HEK293 (cell line): ENCODE results near the gene ZNF608.

ENCODE experiments used
- KLF1 ChIP-seq: fragments of 450-650 bp; formaldehyde crosslinking; IDR thresholded peaks from 2 replicates; pipeline ENCODE4 v1.5.1; 2016; ENCODE audit warnings: missing biosample characterization, missing genetic modification characterization
- KLF16 ChIP-seq: fragments of 450-650 bp; formaldehyde crosslinking; IDR thresholded peaks from 2 replicates; pipeline ENCODE4 v1.5.1; 2017; ENCODE audit warnings: missing biosample characterization, missing genetic modification characterization
- MEIS1 ChIP-seq: sonication (generic); formaldehyde crosslinking; IDR thresholded peaks from 2 replicates; pipeline ENCODE4 v1.8.1; 2022; ENCODE audit warnings: missing genetic modification reagents, mild to moderate bottlenecking, borderline replicate concordance
- RBAK ChIP-seq: fragments of 450-650 bp; formaldehyde crosslinking; IDR thresholded peaks from 2 replicates; pipeline ENCODE4 v1.5.1; 2016; ENCODE audit warnings: missing biosample characterization, missing genetic modification characterization
- SCRT1 ChIP-seq: fragments of 450-650 bp; formaldehyde crosslinking; IDR thresholded peaks from 2 replicates; pipeline ENCODE4 v1.5.1; 2016; ENCODE audit warnings: missing biosample characterization, missing genetic modification characterization, borderline replicate concordance
- SETDB1 ChIP-seq: IDR thresholded peaks from one replicate; pipeline ENCODE4 v1.6.1; 2017; ENCODE audit warnings: mild to moderate bottlenecking, low read length, moderate library complexity, mixed read lengths; ENCODE audit not compliant: insufficient read length
- TCF7L2 ChIP-seq: IDR thresholded peaks from 2 replicates; pipeline ENCODE4 v1.6.1; 2011; ENCODE audit warnings: low read depth, mild to moderate bottlenecking, inconsistent platforms, low read length, moderate library complexity, borderline replicate concordance
- YY1 ChIP-seq: fragments of 450-650 bp; formaldehyde crosslinking; IDR thresholded peaks from 2 replicates; pipeline ENCODE4 v1.5.1; 2018; ENCODE audit warnings: missing biosample characterization, missing genetic modification characterization
- ZBTB1 ChIP-seq: fragments of 450-650 bp; formaldehyde crosslinking; IDR thresholded peaks from 2 replicates; pipeline ENCODE4 v1.5.1; 2016; ENCODE audit warnings: missing biosample characterization, missing genetic modification characterization
- ZBTB26 ChIP-seq: fragments of 450-650 bp; formaldehyde crosslinking; optimal IDR thresholded peaks from 2 replicates; pipeline ENCODE3; 2016; ENCODE audit warnings: missing biosample characterization, mild to moderate bottlenecking, missing genetic modification characterization
- ZFHX2 ChIP-seq: fragments of 450-650 bp; formaldehyde crosslinking; conservative IDR thresholded peaks from 2 replicates; pipeline ENCODE4 v1.5.1; 2016; ENCODE audit warnings: missing biosample characterization, missing genetic modification characterization
- ZFP41 ChIP-seq: fragments of 450-650 bp; formaldehyde crosslinking; IDR thresholded peaks from 2 replicates; pipeline ENCODE4 v1.5.1; 2016; ENCODE audit warnings: missing biosample characterization, missing genetic modification characterization, borderline replicate concordance
- ZNF121 ChIP-seq: fragments of 450-650 bp; formaldehyde crosslinking; IDR thresholded peaks from 2 replicates; pipeline ENCODE4 v1.5.1; 2016; ENCODE audit warnings: missing biosample characterization, missing genetic modification characterization
- ZNF146 ChIP-seq: fragments of 450-650 bp; formaldehyde crosslinking; IDR thresholded peaks from 2 replicates; pipeline ENCODE4 v1.5.1; 2016; ENCODE audit warnings: missing biosample characterization, missing genetic modification characterization
- ZNF169 ChIP-seq: fragments of 450-650 bp; formaldehyde crosslinking; IDR thresholded peaks from 2 replicates; pipeline ENCODE4 v1.5.1; 2016; ENCODE audit warnings: missing biosample characterization, missing genetic modification characterization
- ZNF19 ChIP-seq: fragments of 450-650 bp; formaldehyde crosslinking; IDR thresholded peaks from 2 replicates; pipeline ENCODE4; 2016; ENCODE audit warnings: missing biosample characterization, missing genetic modification characterization, low read depth
- ZNF366 ChIP-seq: fragments of 450-650 bp; formaldehyde crosslinking; conservative IDR thresholded peaks from 2 replicates; pipeline ENCODE4 v1.5.1; 2016; ENCODE audit warnings: missing biosample characterization, missing genetic modification characterization
- ZNF548 ChIP-seq: fragments of 450-650 bp; formaldehyde crosslinking; IDR thresholded peaks from 2 replicates; pipeline ENCODE4 v1.5.1; 2016; ENCODE audit warnings: missing biosample characterization, missing genetic modification characterization
- ZNF660 ChIP-seq: fragments of 450-650 bp; IDR thresholded peaks from 2 replicates; pipeline ENCODE4 v1.5.1; 2018; ENCODE audit warnings: missing biosample characterization, mild to moderate bottlenecking, missing genetic modification characterization
- ZNF664 ChIP-seq: fragments of 450-650 bp; formaldehyde crosslinking; IDR thresholded peaks from 2 replicates; pipeline ENCODE4 v1.5.1; 2016; ENCODE audit warnings: missing biosample characterization, missing genetic modification characterization
- ZNF701 ChIP-seq: fragments of 450-650 bp; formaldehyde crosslinking; IDR thresholded peaks from 2 replicates; pipeline ENCODE4 v1.5.1; 2016; ENCODE audit warnings: missing biosample characterization, missing genetic modification characterization
- ZNF76 ChIP-seq: fragments of 450-650 bp; formaldehyde crosslinking; IDR thresholded peaks from 2 replicates; pipeline ENCODE4; 2016; ENCODE audit warnings: low read depth, missing biosample characterization, missing genetic modification characterization, borderline replicate concordance
- ZNF777 ChIP-seq: fragments of 450-650 bp; formaldehyde crosslinking; IDR thresholded peaks from 2 replicates; pipeline ENCODE4 v1.5.1; 2017; ENCODE audit warnings: missing biosample characterization, missing genetic modification characterization, borderline replicate concordance
- ZNF791 ChIP-seq: fragments of 450-650 bp; formaldehyde crosslinking; IDR thresholded peaks from 2 replicates; pipeline ENCODE4 v1.5.1; 2016; ENCODE audit warnings: missing biosample characterization, missing genetic modification characterization
- ZSCAN30 ChIP-seq: fragments of 450-650 bp; IDR thresholded peaks from 2 replicates; pipeline ENCODE4 v1.5.1; 2018; ENCODE audit warnings: missing biosample characterization, mild to moderate bottlenecking, missing genetic modification characterization, moderate library complexity
- TF ChIP-seq, protein P1 (sequence below): IDR thresholded peaks from 2 replicates; pipeline ENCODE4 v1.6.1; 2011; ENCODE audit warnings: mild to moderate bottlenecking, low read depth, low read length, borderline replicate concordance
- TF ChIP-seq, protein P2 (sequence below): fragments of 450-650 bp; formaldehyde crosslinking; IDR thresholded peaks from 2 replicates; pipeline ENCODE4 v1.5.1; 2016; ENCODE audit warnings: missing biosample characterization, missing genetic modification characterization, borderline replicate concordance
- TF ChIP-seq, protein P3 (sequence below): fragments of 450-650 bp; formaldehyde crosslinking; IDR thresholded peaks from 2 replicates; pipeline ENCODE4 v1.5.1; 2016; ENCODE audit warnings: missing biosample characterization, missing genetic modification characterization
- TF ChIP-seq, protein P4 (sequence below): fragments of 450-650 bp; formaldehyde crosslinking; IDR thresholded peaks from 2 replicates; pipeline ENCODE4 v1.5.1; 2017; ENCODE audit warnings: missing biosample characterization, missing genetic modification characterization

ZNF608 gene

DNA sequence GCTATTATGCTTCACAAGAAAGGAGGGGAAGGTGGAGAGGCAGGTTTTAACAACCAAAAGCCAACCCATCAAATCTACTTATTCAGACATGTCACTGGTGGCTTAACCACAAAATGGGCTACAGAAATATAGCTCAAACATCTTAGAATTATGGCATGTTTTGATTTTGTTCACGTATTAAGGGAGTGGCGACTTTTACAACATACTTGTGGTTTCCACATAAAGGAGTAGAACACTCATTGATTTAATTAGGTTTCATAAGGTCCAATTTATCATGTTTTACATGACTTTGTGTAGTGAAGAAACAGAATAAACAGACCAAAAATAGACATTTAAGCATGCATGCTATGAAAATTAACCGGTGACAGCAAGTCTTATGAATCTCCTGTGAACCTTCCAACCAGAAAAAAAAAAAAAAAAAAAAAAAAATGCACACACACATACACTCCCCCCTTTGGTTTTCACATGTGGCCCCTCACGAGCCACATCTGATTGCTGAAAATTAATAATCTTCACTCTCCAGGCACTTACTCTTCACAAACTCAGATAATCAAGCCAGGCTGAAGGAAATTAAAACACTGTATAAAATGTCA lies 5.4 kb downstream of the ZNF608 start (continued):
- peak; percentile 83; the same call in 1 of the 2 replicates for TF ChIP-seq ZNF76 (tag by site-specific recombination)
- no peak for TF ChIP-seq ZNF169 (tag by site-specific recombination)
- TF ChIP-seq TCF7L2 = peak; percentile 87
- no peak for TF ChIP-seq ZNF19 (tag by site-specific recombination)
- no peak for TF ChIP-seq ZFP41
- TF ChIP-seq, protein P1, sequence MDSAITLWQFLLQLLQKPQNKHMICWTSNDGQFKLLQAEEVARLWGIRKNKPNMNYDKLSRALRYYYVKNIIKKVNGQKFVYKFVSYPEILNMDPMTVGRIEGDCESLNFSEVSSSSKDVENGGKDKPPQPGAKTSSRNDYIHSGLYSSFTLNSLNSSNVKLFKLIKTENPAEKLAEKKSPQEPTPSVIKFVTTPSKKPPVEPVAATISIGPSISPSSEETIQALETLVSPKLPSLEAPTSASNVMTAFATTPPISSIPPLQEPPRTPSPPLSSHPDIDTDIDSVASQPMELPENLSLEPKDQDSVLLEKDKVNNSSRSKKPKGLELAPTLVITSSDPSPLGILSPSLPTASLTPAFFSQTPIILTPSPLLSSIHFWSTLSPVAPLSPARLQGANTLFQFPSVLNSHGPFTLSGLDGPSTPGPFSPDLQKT = no peak
- no peak for TF ChIP-seq RBAK (tag by site-specific recombination)
- TF ChIP-seq ZNF777 = no peak
- peak; percentile 99 for TF ChIP-seq ZNF366 (tag by site-specific recombination)
- TF ChIP-seq MEIS1 (CRISPR knock-in tag) = peak; percentile 92
- no peak for TF ChIP-seq SETDB1
- TF ChIP-seq YY1 (tag by site-specific recombination) = peak; percentile 68
- no peak for TF ChIP-seq ZFHX2 (tag by site-specific recombination)
- peak; percentile 98 for TF ChIP-seq KLF16 (tag by site-specific recombination)
- peak; percentile 85 for TF ChIP-seq ZNF664 (tag by site-specific recombination)
- TF ChIP-seq ZNF701 (tag by site-specific recombination) = peak; percentile 100
- TF ChIP-seq, protein P2, sequence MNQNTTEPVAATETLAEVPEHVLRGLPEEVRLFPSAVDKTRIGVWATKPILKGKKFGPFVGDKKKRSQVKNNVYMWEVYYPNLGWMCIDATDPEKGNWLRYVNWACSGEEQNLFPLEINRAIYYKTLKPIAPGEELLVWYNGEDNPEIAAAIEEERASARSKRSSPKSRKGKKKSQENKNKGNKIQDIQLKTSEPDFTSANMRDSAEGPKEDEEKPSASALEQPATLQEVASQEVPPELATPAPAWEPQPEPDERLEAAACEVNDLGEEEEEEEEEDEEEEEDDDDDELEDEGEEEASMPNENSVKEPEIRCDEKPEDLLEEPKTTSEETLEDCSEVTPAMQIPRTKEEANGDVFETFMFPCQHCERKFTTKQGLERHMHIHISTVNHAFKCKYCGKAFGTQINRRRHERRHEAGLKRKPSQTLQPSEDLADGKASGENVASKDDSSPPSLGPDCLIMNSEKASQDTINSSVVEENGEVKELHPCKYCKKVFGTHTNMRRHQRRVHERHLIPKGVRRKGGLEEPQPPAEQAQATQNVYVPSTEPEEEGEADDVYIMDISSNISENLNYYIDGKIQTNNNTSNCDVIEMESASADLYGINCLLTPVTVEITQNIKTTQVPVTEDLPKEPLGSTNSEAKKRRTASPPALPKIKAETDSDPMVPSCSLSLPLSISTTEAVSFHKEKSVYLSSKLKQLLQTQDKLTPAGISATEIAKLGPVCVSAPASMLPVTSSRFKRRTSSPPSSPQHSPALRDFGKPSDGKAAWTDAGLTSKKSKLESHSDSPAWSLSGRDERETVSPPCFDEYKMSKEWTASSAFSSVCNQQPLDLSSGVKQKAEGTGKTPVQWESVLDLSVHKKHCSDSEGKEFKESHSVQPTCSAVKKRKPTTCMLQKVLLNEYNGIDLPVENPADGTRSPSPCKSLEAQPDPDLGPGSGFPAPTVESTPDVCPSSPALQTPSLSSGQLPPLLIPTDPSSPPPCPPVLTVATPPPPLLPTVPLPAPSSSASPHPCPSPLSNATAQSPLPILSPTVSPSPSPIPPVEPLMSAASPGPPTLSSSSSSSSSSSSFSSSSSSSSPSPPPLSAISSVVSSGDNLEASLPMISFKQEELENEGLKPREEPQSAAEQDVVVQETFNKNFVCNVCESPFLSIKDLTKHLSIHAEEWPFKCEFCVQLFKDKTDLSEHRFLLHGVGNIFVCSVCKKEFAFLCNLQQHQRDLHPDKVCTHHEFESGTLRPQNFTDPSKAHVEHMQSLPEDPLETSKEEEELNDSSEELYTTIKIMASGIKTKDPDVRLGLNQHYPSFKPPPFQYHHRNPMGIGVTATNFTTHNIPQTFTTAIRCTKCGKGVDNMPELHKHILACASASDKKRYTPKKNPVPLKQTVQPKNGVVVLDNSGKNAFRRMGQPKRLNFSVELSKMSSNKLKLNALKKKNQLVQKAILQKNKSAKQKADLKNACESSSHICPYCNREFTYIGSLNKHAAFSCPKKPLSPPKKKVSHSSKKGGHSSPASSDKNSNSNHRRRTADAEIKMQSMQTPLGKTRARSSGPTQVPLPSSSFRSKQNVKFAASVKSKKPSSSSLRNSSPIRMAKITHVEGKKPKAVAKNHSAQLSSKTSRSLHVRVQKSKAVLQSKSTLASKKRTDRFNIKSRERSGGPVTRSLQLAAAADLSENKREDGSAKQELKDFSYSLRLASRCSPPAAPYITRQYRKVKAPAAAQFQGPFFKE (tag by site-specific recombination) = no peak
- peak; percentile 93 for TF ChIP-seq ZNF146 (tag by site-specific recombination)
- peak; percentile 65 for TF ChIP-seq ZNF660 (tag by site-specific recombination)
- peak; percentile 99 for TF ChIP-seq ZBTB1 (tag by site-specific recombination)
- no peak for TF ChIP-seq ZNF548
- TF ChIP-seq ZNF121 (tag by site-specific recombination) = peak; percentile 84; the same call in 1 of the 2 replicates
- peak; percentile 99 for TF ChIP-seq ZSCAN30 (tag by site-specific recombination)
- TF ChIP-seq, protein P3, sequence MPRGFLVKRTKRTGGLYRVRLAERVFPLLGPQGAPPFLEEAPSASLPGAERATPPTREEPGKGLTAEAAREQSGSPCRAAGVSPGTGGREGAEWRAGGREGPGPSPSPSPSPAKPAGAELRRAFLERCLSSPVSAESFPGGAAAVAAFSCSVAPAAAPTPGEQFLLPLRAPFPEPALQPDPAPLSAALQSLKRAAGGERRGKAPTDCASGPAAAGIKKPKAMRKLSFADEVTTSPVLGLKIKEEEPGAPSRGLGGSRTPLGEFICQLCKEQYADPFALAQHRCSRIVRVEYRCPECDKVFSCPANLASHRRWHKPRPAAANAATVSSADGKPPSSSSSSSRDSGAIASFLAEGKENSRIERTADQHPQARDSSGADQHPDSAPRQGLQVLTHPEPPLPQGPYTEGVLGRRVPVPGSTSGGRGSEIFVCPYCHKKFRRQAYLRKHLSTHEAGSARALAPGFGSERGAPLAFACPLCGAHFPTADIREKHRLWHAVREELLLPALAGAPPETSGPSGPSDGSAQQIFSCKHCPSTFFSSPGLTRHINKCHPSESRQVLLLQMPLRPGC (tag by site-specific recombination) = peak; percentile 100
- TF ChIP-seq, protein P4, sequence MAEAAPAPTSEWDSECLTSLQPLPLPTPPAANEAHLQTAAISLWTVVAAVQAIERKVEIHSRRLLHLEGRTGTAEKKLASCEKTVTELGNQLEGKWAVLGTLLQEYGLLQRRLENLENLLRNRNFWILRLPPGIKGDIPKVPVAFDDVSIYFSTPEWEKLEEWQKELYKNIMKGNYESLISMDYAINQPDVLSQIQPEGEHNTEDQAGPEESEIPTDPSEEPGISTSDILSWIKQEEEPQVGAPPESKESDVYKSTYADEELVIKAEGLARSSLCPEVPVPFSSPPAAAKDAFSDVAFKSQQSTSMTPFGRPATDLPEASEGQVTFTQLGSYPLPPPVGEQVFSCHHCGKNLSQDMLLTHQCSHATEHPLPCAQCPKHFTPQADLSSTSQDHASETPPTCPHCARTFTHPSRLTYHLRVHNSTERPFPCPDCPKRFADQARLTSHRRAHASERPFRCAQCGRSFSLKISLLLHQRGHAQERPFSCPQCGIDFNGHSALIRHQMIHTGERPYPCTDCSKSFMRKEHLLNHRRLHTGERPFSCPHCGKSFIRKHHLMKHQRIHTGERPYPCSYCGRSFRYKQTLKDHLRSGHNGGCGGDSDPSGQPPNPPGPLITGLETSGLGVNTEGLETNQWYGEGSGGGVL = peak; percentile 62
- TF ChIP-seq SCRT1 (tag by site-specific recombination) = peak; percentile 93
- peak; percentile 31 for TF ChIP-seq ZBTB26
- TF ChIP-seq KLF1 = peak; percentile 99
- TF ChIP-seq ZNF791 (tag by site-specific recombination) = no peak
